B cell (primary cell): ENCODE data around the gene RNF167. TPM values are rescaled to one million over a fixed set of nuclear protein-coding genes. Genes with fewer than 3 reads are reported as not detected.
"Not testable (repeated sequence)": the region's sequence is repeated elsewhere in the genome, so short reads cannot be mapped to it uniquely, and the experiment has no call there.

ENCODE experiments used
- ATAC-seq: fragments of 200-7000 bp; cut with Tn5 transposase; one replicate; pipeline ENCODE4 v1.10.0; 2021; ENCODE audit warnings: low read depth, mild to moderate bottlenecking, moderate number of reproducible peaks, moderate library complexity
- CTCF ChIA-PET: fragments of 350-600 bp; sonication (Branson Sonifier 250); formaldehyde crosslinking; loops from one replicate; lab custom pipeline; 2021; ENCODE audit warnings: antibody characterized with exemption, inconsistent platforms; lab: Charles Lee
- POLR2A ChIA-PET: fragments of 350-600 bp; sonication (Branson Sonifier 250); formaldehyde crosslinking; loops from one replicate; lab custom pipeline; 2021; ENCODE audit warnings: antibody characterized with exemption; lab: Charles Lee
- DNase-seq: peaks from one replicate; pipeline ENCODE4 v3.0.0; 2013
- H2AFZ ChIP-seq: 2 replicates; pipeline ENCODE4 v1.6.1; 2012; ENCODE audit warnings: mild to moderate bottlenecking, low read depth, low read length; ENCODE audit not compliant: insufficient read depth, poor library complexity, severe bottlenecking
- H3K27ac ChIP-seq, 2 donors: 1 replicate in 1 of 2; 2 replicates in 1 of 2; pipeline ENCODE4 v1.5.1; 2012 to 2013; ENCODE audit warnings: low read length in 2 of 2, mild to moderate bottlenecking in 2 of 2, moderate library complexity in 1 of 2
- H3K27me3 ChIP-seq, 4 experiments: fragments of 200-600 bp in 1 of 4; sonication (generic) in 1 of 4; replicated peaks in 1 of 4; 1 replicate in 2 of 4; 2 replicates in 2 of 4; pipeline versions ENCODE4 v1.6.1 to v1.7.0; 2013 to 2016; ENCODE audit warnings: low read length in 3 of 4, mild to moderate bottlenecking in 2 of 4, mixed read lengths in 1 of 4, moderate library complexity in 1 of 4; ENCODE audit not compliant: insufficient read depth in 4 of 4, control insufficient read depth in 3 of 4; ENCODE audit errors: control extremely low read depth in 1 of 4
- H3K36me3 ChIP-seq, 2 experiments: replicated peaks in 1 of 2; 1 replicate in 1 of 2; 2 replicates in 1 of 2; pipeline versions ENCODE4 v1.6.1 to v1.7.1; 2013; ENCODE audit warnings: low read length in 1 of 2; ENCODE audit not compliant: insufficient read depth in 2 of 2, control insufficient read depth in 1 of 2; ENCODE audit errors: control extremely low read depth in 1 of 2, extremely low read depth in 1 of 2
- H3K4me1 ChIP-seq, 2 donors: fragments of 200-600 bp in 1 of 2; sonication (generic) in 1 of 2; 1 replicate in 1 of 2; 2 replicates in 1 of 2; pipeline versions ENCODE4 v1.5.1 to v1.6.1; 2013 to 2017; ENCODE audit warnings: low read length in 2 of 2; ENCODE audit not compliant: control insufficient read depth in 2 of 2, insufficient read depth in 2 of 2
- H3K4me2 ChIP-seq: replicated peaks from 2 replicates; pipeline ENCODE3; 2012; ENCODE audit warnings: mild to moderate bottlenecking, low read depth, low read length; ENCODE audit not compliant: poor library complexity, severe bottlenecking
- H3K4me3 ChIP-seq, 5 experiments: fragments of 200-600 bp in 1 of 5; sonication (generic) in 1 of 5; 1 replicate in 3 of 5; 2 replicates in 2 of 5; pipeline versions ENCODE4 v1.5.1 to v1.7.0; 2011 to 2016; ENCODE audit warnings: low read length in 4 of 5, mild to moderate bottlenecking in 4 of 5, low read depth in 2 of 5, control low read depth in 1 of 5, moderate library complexity in 1 of 5; ENCODE audit not compliant: insufficient read depth in 1 of 5; ENCODE audit errors: control extremely low read depth in 1 of 5, extremely low read depth in 1 of 5
- H3K79me2 ChIP-seq: fragments of 200-600 bp; sonication (generic); one replicate; pipeline ENCODE4 v1.6.0; 2016; ENCODE audit warnings: low read length; ENCODE audit not compliant: control insufficient read depth, insufficient read depth
- H3K9ac ChIP-seq: fragments of 200-600 bp; sonication (generic); 2 replicates; pipeline ENCODE4 v1.6.1; 2017; ENCODE audit warnings: mild to moderate bottlenecking, low read length, moderate library complexity
- H3K9me3 ChIP-seq, 3 donors: one replicate each; pipeline versions ENCODE4 v1.6.1 to v1.7.1; 2013; ENCODE audit warnings: low read length in 2 of 3; ENCODE audit not compliant: control insufficient read depth in 2 of 3, insufficient read depth in 1 of 3; ENCODE audit errors: control extremely low read depth in 1 of 3
- H4K20me1 ChIP-seq: 2 replicates; pipeline ENCODE4 v1.6.0; 2012; ENCODE audit warnings: mild to moderate bottlenecking, low read length; ENCODE audit not compliant: insufficient read depth, control insufficient read depth, poor library complexity, severe bottlenecking
- H3K27ac Mint-ChIP-seq: one replicate; pipeline ENCODE4 v1.8.0; 2021; ENCODE audit warnings: mixed read lengths
- H3K27me3 Mint-ChIP-seq: one replicate; pipeline ENCODE4 v1.8.0; 2021; ENCODE audit warnings: mixed read lengths
- H3K4me1 Mint-ChIP-seq: one replicate; pipeline ENCODE4 v1.8.0; 2021; ENCODE audit warnings: mixed read lengths
- H3K4me3 Mint-ChIP-seq: one replicate; pipeline ENCODE4 v1.8.0; 2021; ENCODE audit warnings: mixed read lengths
- H3K9me3 Mint-ChIP-seq: one replicate; pipeline ENCODE4 v1.8.0; 2022; ENCODE audit warnings: mixed read lengths; ENCODE audit not compliant: insufficient read depth
- EZH2 ChIP-seq: IDR thresholded peaks from 2 replicates; pipeline ENCODE4 v1.6.1; 2012; ENCODE audit warnings: borderline replicate concordance, low read depth, mild to moderate bottlenecking, moderate library complexity, low read length; ENCODE audit not compliant: insufficient read depth, poor library complexity, severe bottlenecking
- WGBS: methylation state at CpG from one replicate; pipeline ENCODE4 v1.1.5; 2013; ENCODE audit warnings: missing lambda C conversion rate; ENCODE audit not compliant: insufficient coverage; 5-methylcytosine and 5-hydroxymethylcytosine counted together
- intact Hi-C: fragments of 100-400 bp; cut with micrococcal nuclease; formaldehyde crosslinking; loops from one replicate; pipeline ENCODE4 v1.10.0; 2022
- polyA plus RNA-seq: library from polyadenylated mRNA; depleted of rRNA; stranded (reverse); fragments of >200 nt; gene quantifications from 2 replicates; pipeline ENCODE4 v1.2.3, GENCODE V29; 2012
- total RNA-seq, 2 donors: library from RNA; stranded (reverse); fragments of 120-200 nt in 1 of 2; gene quantifications; 1 replicate in 1 of 2; 2 replicates in 1 of 2; pipeline versions ENCODE4 v1.2.3 to v1.2.4, GENCODE V29; 2013 to 2022
- TF ChIP-seq, protein P1 (sequence below): fragments of 200-600 bp; IDR thresholded peaks from one replicate; pipeline ENCODE4 v1.8.0; 2022; ENCODE audit warnings: antibody characterized with exemption, mild to moderate bottlenecking

Gene RNF167
- total and polyA plus RNA-seq, 2 donors (not counting 1 experiment from before 2014, with no cell fraction given): 143 to 186 TPM

GRCh38 chr17:4903051-4903818 is 36.8 kb upstream of the RNF167 start, which contains the start of gene CHRNE:
TSS of gene CHRNE (minus strand) at chr17:4903098. CDS start at chr17:4903063, 35 bp downstream.
- ChIA-PET CTCF (interaction anchor here (0.6 to 4.0 kb wide), 24 partner anchors 10 to 705 kb away, joined by 3 to 15 read pairs (median 4); partner anchors contain the start of genes GLTPD2, RNF167, SLC25A11 and SPAG7), POLR2A (interaction anchor here (0.5 to 2.0 kb wide), 4 partner anchors 37 to 183 kb away, joined by 3 to 7 read pairs (median 5); partner anchors contain the start of genes RNF167, SLC25A11 and SPAG7)
- Histone ChIP-seq H3K27ac (peak within 1 kb of the TSS in 1 of 2 donors; percentile 22), H3K4me1 (peaks cover 45 to 53% of the 10 kb centered on the region in 2 donors), H4K20me1 (no peaks in the 10 kb centered on the region), H3K4me3 (peak within 1 kb of the TSS in 1 of 5 experiments; percentile 38), H3K9ac (no peak within 1 kb of the TSS), H3K4me2 (peak within 1 kb of the TSS; percentile 98), H3K36me3 (no peaks in the 10 kb centered on the region), H3K27me3 (peaks cover 0 to 29% (median 10%) of the 10 kb centered on the region in 4 experiments), H3K9me3 (peaks cover 0 to 25% (median 0%) of the 10 kb centered on the region in 3 donors), H3K79me2 (no peaks in the 10 kb centered on the region), H2AFZ (no peak within 1 kb of the TSS)
- DNase-seq: peak; percentile 87
- peak within 1 kb of the TSS; percentile 72 for H3K4me3 Mint-ChIP-seq
- peak within 1 kb of the TSS; percentile 82 for H3K27ac Mint-ChIP-seq
- H3K27me3 Mint-ChIP-seq: peaks cover 7% of the 10 kb centered on the region
- 0% methylated on average over 8 of the region's 10 CpGs for WGBS
- peaks cover 45% of the 10 kb centered on the region for H3K4me1 Mint-ChIP-seq
- H3K9me3 Mint-ChIP-seq: no peaks in the 10 kb centered on the region
- ATAC-seq: peak; percentile 38
- TF ChIP-seq, protein P1, sequence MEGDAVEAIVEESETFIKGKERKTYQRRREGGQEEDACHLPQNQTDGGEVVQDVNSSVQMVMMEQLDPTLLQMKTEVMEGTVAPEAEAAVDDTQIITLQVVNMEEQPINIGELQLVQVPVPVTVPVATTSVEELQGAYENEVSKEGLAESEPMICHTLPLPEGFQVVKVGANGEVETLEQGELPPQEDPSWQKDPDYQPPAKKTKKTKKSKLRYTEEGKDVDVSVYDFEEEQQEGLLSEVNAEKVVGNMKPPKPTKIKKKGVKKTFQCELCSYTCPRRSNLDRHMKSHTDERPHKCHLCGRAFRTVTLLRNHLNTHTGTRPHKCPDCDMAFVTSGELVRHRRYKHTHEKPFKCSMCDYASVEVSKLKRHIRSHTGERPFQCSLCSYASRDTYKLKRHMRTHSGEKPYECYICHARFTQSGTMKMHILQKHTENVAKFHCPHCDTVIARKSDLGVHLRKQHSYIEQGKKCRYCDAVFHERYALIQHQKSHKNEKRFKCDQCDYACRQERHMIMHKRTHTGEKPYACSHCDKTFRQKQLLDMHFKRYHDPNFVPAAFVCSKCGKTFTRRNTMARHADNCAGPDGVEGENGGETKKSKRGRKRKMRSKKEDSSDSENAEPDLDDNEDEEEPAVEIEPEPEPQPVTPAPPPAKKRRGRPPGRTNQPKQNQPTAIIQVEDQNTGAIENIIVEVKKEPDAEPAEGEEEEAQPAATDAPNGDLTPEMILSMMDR: peak; percentile 83
- no peak for TF ChIP-seq EZH2
- intact Hi-C loops: loop anchor here (1.0 to 5.0 kb wide), 2 partner anchors 193 to 336 kb away; partner anchors contain the start of gene ARRB2

DNA sequence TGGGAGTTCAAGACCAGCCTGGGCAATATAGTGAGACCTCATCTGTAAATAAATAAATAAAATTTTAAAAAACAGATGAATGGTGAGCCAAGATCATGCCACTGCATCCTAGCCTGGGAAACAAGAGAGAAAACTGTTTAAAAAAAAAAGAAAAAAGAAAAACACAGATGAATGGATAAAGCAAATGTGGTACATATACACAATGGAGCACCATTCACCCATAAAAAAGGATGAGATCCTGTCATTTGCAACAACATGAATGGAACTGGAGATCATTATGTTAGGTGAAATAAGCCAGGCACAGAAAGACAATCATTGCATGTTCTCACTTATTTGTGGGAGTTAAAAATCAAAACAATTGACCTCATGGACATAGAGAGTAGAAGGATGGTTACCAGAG is 33.4 kb upstream of the RNF167 start:
- H3K4me3 Mint-ChIP-seq, H3K36me3 ChIP-seq, DNase-seq, H3K79me2 ChIP-seq, H3K4me3 ChIP-seq, H3K4me2 ChIP-seq, H2AFZ ChIP-seq, POLR2A ChIA-PET, H4K20me1 ChIP-seq, H3K9me3 ChIP-seq, ATAC-seq, CTCF ChIA-PET, H3K9ac ChIP-seq, H3K27ac ChIP-seq, intact Hi-C loops, H3K27ac Mint-ChIP-seq, H3K9me3 Mint-ChIP-seq: not testable (repeated sequence)
- peaks cover 0 to 14% (median 1%) of the 10 kb centered on the region in 4 experiments for H3K27me3 ChIP-seq
- H3K4me1 Mint-ChIP-seq: peaks cover 20% of the 10 kb centered on the region
- peaks cover 12% of the 10 kb centered on the region for H3K27me3 Mint-ChIP-seq
- peaks cover 21 to 31% of the 10 kb centered on the region in 2 donors for H3K4me1 ChIP-seq
